ENCODE data around the gene SLC22A2.

SLC22A2 gene

DNA sequence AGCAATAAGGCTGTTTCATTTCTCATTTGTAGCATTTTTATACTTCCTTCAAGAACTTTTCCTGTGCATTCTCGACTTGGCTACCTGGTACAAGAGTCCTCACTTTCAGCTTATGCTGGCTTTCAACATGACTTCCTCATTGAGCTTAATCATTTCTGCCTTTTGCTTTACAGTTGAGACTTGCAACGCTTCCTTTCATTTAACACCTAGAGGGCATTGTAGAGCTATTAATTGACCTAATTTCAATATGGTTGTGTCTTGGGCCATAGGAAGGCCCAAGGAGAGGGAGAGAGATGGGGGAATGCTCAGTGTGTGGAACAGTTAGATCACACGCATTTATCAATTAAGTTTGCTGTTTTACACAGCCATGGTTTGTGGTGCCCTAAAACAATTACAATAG, 37.2 kb downstream of the SLC22A2 start:
- Mint-ChIP-seq H3K36me3 (no peaks in the 10 kb centered on the region), H3K27ac (no peak overlapping the region), H3K9me3 (peaks cover 13% of the 10 kb centered on the region), H3K4me1 (no peaks in the 10 kb centered on the region), H3K27me3 (peaks cover 1% of the 10 kb centered on the region), H3K4me3 (no peak overlapping the region)
- no peak for ATAC-seq

GRCh38 chr6:160218810-160219209, 39.8 kb downstream of the SLC22A2 start:
- Mint-ChIP-seq H3K36me3 (no peaks in the 10 kb centered on the region), H3K4me1 (no peaks in the 10 kb centered on the region), H3K9me3 (peaks cover 13% of the 10 kb centered on the region), H3K27ac (no peak overlapping the region), H3K4me3 (no peak overlapping the region), H3K27me3 (peaks cover 20% of the 10 kb centered on the region)
- ATAC-seq: no peak

DNA sequence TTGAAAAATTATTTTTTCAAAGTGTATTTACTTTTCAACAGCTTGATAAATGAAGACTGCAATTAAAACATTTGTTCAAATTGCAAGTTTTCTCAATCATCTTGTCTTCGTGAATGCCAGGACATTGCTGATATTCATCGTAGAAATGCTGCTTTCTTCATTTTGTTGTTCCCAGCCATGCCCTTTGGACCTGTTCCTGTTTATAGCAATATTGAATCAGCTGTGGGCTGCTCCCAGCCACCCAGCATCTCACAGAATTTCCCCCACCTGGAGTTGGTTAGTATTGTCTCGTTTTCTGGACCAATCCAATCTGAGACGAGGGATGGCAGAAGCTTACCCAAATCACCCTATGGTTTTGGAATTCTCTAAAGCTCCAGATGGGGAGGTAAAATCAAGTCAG, 40.8 kb downstream of the SLC22A2 start:
- H3K27me3 Mint-ChIP-seq: peaks cover 20% of the 10 kb centered on the region
- H3K36me3 Mint-ChIP-seq: no peaks in the 10 kb centered on the region
- no peaks in the 10 kb centered on the region for H3K4me1 Mint-ChIP-seq
- no peak overlapping the region for H3K4me3 Mint-ChIP-seq
- no peak for ATAC-seq
- peaks cover 13% of the 10 kb centered on the region for H3K9me3 Mint-ChIP-seq
- H3K27ac Mint-ChIP-seq: no peak overlapping the region

- no peak overlapping the region for H3K27ac Mint-ChIP-seq
- peaks cover 21% of the 10 kb centered on the region for H3K27me3 Mint-ChIP-seq
- no peak for ATAC-seq
These were observed 41.5 kb downstream of the SLC22A2 start for GRCh38 chr6:160217073-160217472.

GRCh38 chr6:160215232-160215631, 43.4 kb downstream of the SLC22A2 start:
- Mint-ChIP-seq H3K27me3 (peaks cover 31% of the 10 kb centered on the region), H3K4me1 (no peaks in the 10 kb centered on the region), H3K9me3 (peaks cover 9% of the 10 kb centered on the region), H3K36me3 (no peaks in the 10 kb centered on the region), H3K4me3 (no peak overlapping the region), H3K27ac (no peak overlapping the region)
- ATAC-seq: no peak

More at GRCh38 chr6:160217073-160217472, 41.5 kb downstream of the SLC22A2 start:
- no peak overlapping the region for H3K4me3 Mint-ChIP-seq
- peaks cover 13% of the 10 kb centered on the region for H3K9me3 Mint-ChIP-seq
- no peaks in the 10 kb centered on the region for H3K4me1 Mint-ChIP-seq
- H3K36me3 Mint-ChIP-seq: no peaks in the 10 kb centered on the region

DNA sequence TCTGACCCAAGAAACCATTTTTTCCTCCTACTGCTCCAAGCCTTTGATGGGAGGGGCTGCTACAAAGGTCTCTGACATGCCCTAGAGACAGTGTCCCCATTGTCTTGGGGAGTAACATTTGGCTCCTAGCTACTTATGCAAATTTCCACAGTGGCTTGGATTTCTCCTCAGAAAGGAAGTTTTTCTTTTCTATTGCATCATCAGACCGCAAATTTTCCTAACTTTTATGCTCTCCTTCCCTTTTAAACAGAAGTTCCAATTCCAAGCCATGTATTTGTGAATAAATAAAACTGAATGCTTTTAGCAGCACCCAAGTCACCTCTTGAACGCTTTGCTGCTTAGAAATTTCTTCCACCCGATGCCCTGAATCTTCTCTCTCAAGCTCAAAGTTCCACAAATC, 51.0 kb downstream of the SLC22A2 start:
- Mint-ChIP-seq H3K4me1 (no peaks in the 10 kb centered on the region), H3K9me3 (peaks cover 9% of the 10 kb centered on the region), H3K27me3 (peaks cover 11% of the 10 kb centered on the region), H3K36me3 (no peaks in the 10 kb centered on the region), H3K27ac (no peak overlapping the region), H3K4me3 (no peak overlapping the region)
- ATAC-seq: no peak

DNA sequence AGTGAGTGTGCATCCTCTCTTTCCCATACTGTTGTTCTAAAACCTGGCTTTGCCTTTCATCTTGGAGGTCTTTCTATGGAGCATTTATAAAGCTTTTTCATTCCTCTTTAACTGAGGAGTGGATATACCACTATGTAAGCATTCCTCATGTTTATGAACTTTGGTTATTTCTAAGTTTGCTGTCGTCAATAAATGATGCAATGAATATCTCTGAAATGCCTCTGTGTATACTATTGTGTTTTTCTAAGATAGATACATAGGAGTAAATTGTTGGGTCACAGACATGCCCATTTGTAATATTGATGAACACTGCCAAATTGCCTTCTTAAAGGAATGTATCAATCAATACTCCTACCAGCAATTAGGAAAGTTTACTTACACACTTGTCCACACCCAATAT, 53.9 kb downstream of the SLC22A2 start:
- Mint-ChIP-seq H3K27me3 (no peaks in the 10 kb centered on the region), H3K9me3 (peaks cover 20% of the 10 kb centered on the region), H3K36me3 (no peaks in the 10 kb centered on the region), H3K4me1 (no peaks in the 10 kb centered on the region), H3K27ac (no peak overlapping the region), H3K4me3 (no peak overlapping the region)
- no peak for ATAC-seq

DNA sequence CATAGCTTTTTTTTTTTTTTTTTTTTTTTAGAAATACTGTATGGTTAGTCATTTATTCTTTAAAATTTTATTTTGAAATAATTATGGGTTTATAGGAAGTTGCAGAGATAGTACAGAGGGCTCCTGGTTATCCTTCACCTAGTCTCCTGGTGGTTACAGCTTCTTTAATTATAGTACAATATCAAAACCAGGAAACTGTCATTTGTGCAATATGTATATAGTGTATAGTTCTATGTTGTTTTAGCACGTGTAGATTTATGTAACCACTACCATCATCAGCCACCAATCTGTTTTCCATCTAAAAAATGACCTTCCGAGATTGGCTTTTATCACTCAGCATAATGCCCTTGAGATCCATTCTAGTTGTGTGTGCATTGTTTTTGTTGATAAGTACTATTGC, 54.7 kb downstream of the SLC22A2 start:
- H3K4me1 Mint-ChIP-seq: no peaks in the 10 kb centered on the region
- no peak overlapping the region for H3K27ac Mint-ChIP-seq
- no peak overlapping the region for H3K4me3 Mint-ChIP-seq
- peaks cover 20% of the 10 kb centered on the region for H3K9me3 Mint-ChIP-seq
- H3K27me3 Mint-ChIP-seq: no peaks in the 10 kb centered on the region
- ATAC-seq: no peak
- no peaks in the 10 kb centered on the region for H3K36me3 Mint-ChIP-seq

- Mint-ChIP-seq H3K9me3 (peaks cover 20% of the 10 kb centered on the region), H3K36me3 (no peaks in the 10 kb centered on the region), H3K27ac (no peak overlapping the region), H3K27me3 (no peaks in the 10 kb centered on the region), H3K4me3 (no peak overlapping the region), H3K4me1 (no peaks in the 10 kb centered on the region)
- no peak for ATAC-seq
These were observed 55.1 kb downstream of the SLC22A2 start for GRCh38 chr6:160203522-160203921.

- ATAC-seq: no peak
- Mint-ChIP-seq H3K4me1 (no peaks in the 10 kb centered on the region), H3K36me3 (no peaks in the 10 kb centered on the region), H3K27me3 (no peaks in the 10 kb centered on the region), H3K4me3 (no peak overlapping the region), H3K9me3 (peaks cover 19% of the 10 kb centered on the region), H3K27ac (no peak overlapping the region)
These were observed 55.5 kb downstream of the SLC22A2 start for GRCh38 chr6:160203076-160203475.

GRCh38 chr6:160202411-160202810, 56.2 kb downstream of the SLC22A2 start:
- Mint-ChIP-seq H3K4me3 (no peak overlapping the region), H3K36me3 (no peaks in the 10 kb centered on the region), H3K4me1 (no peaks in the 10 kb centered on the region), H3K27ac (no peak overlapping the region), H3K27me3 (no peaks in the 10 kb centered on the region), H3K9me3 (peaks cover 17% of the 10 kb centered on the region)
- no peak for ATAC-seq

DNA sequence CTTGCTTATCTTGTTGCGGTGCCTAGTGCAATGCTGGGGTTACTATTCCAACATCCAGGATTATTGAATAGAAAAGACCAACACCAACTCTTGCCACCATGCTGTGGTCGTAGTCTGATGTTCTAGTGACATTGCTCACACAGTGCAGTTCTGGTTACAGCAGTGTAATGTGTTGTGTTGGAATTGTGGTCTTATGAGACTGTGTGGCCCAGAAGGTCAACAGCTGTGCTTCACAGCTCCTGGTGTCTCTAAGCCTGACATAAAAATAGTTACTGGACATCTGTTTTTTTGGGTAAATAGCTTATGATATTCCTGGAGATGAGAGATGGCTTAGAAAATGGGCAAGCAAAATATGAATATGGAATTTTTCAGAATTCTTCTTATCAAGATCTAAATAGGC, 57.6 kb downstream of the SLC22A2 start:
- peaks cover 21% of the 10 kb centered on the region for H3K9me3 Mint-ChIP-seq
- H3K4me3 Mint-ChIP-seq: no peak overlapping the region
- H3K27me3 Mint-ChIP-seq: no peaks in the 10 kb centered on the region
- no peaks in the 10 kb centered on the region for H3K36me3 Mint-ChIP-seq
- no peaks in the 10 kb centered on the region for H3K4me1 Mint-ChIP-seq
- no peak overlapping the region for H3K27ac Mint-ChIP-seq
- no peak for ATAC-seq

GRCh38 chr6:160198606-160199211, 59.9 kb downstream of the SLC22A2 start:
- peaks cover 30% of the 10 kb centered on the region for H3K9me3 Mint-ChIP-seq
- no peaks in the 10 kb centered on the region for H3K27me3 Mint-ChIP-seq
- H3K36me3 Mint-ChIP-seq: no peaks in the 10 kb centered on the region
- no peak overlapping the region for H3K4me3 Mint-ChIP-seq
- no peak for ATAC-seq
- H3K27ac Mint-ChIP-seq: no peak overlapping the region
- H3K4me1 Mint-ChIP-seq: no peaks in the 10 kb centered on the region

DNA sequence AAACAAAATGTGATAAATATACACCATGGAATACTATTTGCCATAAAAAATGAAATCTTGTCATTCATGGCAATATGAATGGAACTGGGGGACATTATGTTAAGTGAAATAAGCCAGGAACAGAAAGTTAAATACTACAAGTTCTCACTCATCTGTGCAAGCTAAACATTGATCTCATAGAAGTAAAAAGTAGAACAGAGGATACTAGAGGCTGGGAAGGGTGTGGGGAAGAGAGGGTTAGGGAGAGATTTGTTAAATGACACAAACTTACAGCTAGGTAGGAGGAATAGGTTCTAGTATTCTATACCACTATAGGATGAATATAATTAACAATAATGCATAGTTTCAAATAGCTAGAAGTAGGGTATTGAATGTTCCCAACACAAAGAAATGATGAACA, 61.0 kb downstream of the SLC22A2 start:
- Mint-ChIP-seq H3K36me3 (no peaks in the 10 kb centered on the region), H3K4me1 (no peaks in the 10 kb centered on the region), H3K9me3 (peaks cover 39% of the 10 kb centered on the region), H3K27ac (no peak overlapping the region), H3K4me3 (no peak overlapping the region), H3K27me3 (no peaks in the 10 kb centered on the region)
- ATAC-seq: no peak

GRCh38 chr6:160194808-160195207, 63.8 kb downstream of the SLC22A2 start:
- Mint-ChIP-seq H3K27ac (no peak overlapping the region), H3K27me3 (no peaks in the 10 kb centered on the region), H3K36me3 (peaks cover 5% of the 10 kb centered on the region), H3K4me3 (no peak overlapping the region), H3K9me3 (peaks cover 38% of the 10 kb centered on the region), H3K4me1 (no peaks in the 10 kb centered on the region)
- no peak for ATAC-seq

DNA sequence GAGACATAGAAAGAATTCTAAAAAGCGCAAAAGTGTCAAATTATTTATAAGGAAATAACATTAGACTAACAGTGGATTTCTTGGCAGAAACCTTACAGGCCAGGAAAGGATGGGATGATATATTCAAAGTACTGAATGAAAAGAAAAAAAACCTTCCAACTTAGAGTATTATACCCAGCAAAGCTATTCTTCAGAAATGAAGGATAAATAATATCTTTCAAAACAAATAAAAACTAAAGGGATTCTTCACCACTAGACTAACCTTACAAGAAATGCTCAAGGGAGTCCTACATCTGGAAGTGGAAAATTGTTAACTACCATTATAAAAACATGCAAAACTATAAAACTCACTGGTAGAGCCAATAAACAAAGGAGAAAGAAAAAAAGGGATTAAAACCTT, 65.8 kb downstream of the SLC22A2 start:
- Mint-ChIP-seq H3K4me3 (no peak overlapping the region), H3K4me1 (no peaks in the 10 kb centered on the region), H3K27ac (no peak overlapping the region), H3K27me3 (no peaks in the 10 kb centered on the region), H3K9me3 (peaks cover 37% of the 10 kb centered on the region), H3K36me3 (peaks cover 5% of the 10 kb centered on the region)
- no peak for ATAC-seq

- H3K36me3 Mint-ChIP-seq: peaks cover 5% of the 10 kb centered on the region
- no peak overlapping the region for H3K27ac Mint-ChIP-seq
- no peak overlapping the region for H3K4me3 Mint-ChIP-seq
- no peaks in the 10 kb centered on the region for H3K4me1 Mint-ChIP-seq
- peaks cover 27% of the 10 kb centered on the region for H3K9me3 Mint-ChIP-seq
- no peaks in the 10 kb centered on the region for H3K27me3 Mint-ChIP-seq
- no peak for ATAC-seq
These were observed 67.6 kb downstream of the SLC22A2 start for GRCh38 chr6:160190973-160191372.
